Activated naive CD8-positive, alpha-beta T cell treated with anti-CD3 and anti-CD28 coated beads, Interleukin-2, amount 50 U/mL, for 24 hours (primary cell): ENCODE measurements around the gene FAT1.

Experiments
- ATAC-seq: fragments of 150-1000 bp; cut with Tn5 transposase; one replicate; pipeline ENCODE4 v1.10.0; 2021
- DNase-seq: peaks from one replicate; pipeline ENCODE4 v3.0.0; 2021
- H3K27ac Mint-ChIP-seq: one replicate; pipeline ENCODE4 v1.8.0; 2021; ENCODE audit warnings: mild to moderate bottlenecking, mixed read lengths
- H3K27me3 Mint-ChIP-seq: one replicate; pipeline ENCODE4 v1.8.0; 2021; ENCODE audit warnings: mixed read lengths
- H3K36me3 Mint-ChIP-seq: one replicate; pipeline ENCODE4 v1.8.0; 2021; ENCODE audit warnings: low read depth, mixed read lengths
- H3K4me1 Mint-ChIP-seq: one replicate; pipeline ENCODE4 v1.8.0; 2021; ENCODE audit warnings: mixed read lengths
- H3K4me3 Mint-ChIP-seq: one replicate; pipeline ENCODE4 v1.8.0; 2021; ENCODE audit warnings: mild to moderate bottlenecking, moderate library complexity, mixed read lengths
- H3K9me3 Mint-ChIP-seq: one replicate; pipeline ENCODE4 v1.8.0; 2021; ENCODE audit warnings: mixed read lengths

Gene FAT1

GRCh38 chr4:186736466-186736865 is 12.8 kb upstream of the FAT1 start:
- DNase-seq = no peak
- H3K27me3 Mint-ChIP-seq = no peaks in the 10 kb centered on the region
- H3K36me3 Mint-ChIP-seq = no peaks in the 10 kb centered on the region
- no peak overlapping the region for H3K27ac Mint-ChIP-seq
- no peaks in the 10 kb centered on the region for H3K4me1 Mint-ChIP-seq
- H3K9me3 Mint-ChIP-seq = peaks cover 16% of the 10 kb centered on the region
- ATAC-seq = no peak
- H3K4me3 Mint-ChIP-seq = no peak overlapping the region

GRCh38 chr4:186734251-186734650 is 10.6 kb upstream of the FAT1 start:
- no peaks in the 10 kb centered on the region for H3K4me1 Mint-ChIP-seq
- no peaks in the 10 kb centered on the region for H3K36me3 Mint-ChIP-seq
- H3K27ac Mint-ChIP-seq = no peak overlapping the region
- ATAC-seq (no peak), DNase-seq (no peak)
- H3K27me3 Mint-ChIP-seq = no peaks in the 10 kb centered on the region
- H3K9me3 Mint-ChIP-seq = peaks cover 12% of the 10 kb centered on the region
- H3K4me3 Mint-ChIP-seq = no peak overlapping the region

GRCh38 chr4:186733778-186734177 is 10.1 kb upstream of the FAT1 start:
- peaks cover 3% of the 10 kb centered on the region for H3K27me3 Mint-ChIP-seq
- H3K27ac Mint-ChIP-seq = no peak overlapping the region
- peaks cover 12% of the 10 kb centered on the region for H3K9me3 Mint-ChIP-seq
- no peaks in the 10 kb centered on the region for H3K36me3 Mint-ChIP-seq
- H3K4me3 Mint-ChIP-seq = no peak overlapping the region
- no peaks in the 10 kb centered on the region for H3K4me1 Mint-ChIP-seq
- no peak for DNase-seq
- no peak for ATAC-seq

- DNase-seq (no peak), ATAC-seq (no peak)
- Mint-ChIP-seq H3K36me3 (no peaks in the 10 kb centered on the region), H3K4me3 (no peak overlapping the region), H3K27ac (no peak overlapping the region), H3K27me3 (peaks cover 25% of the 10 kb centered on the region), H3K4me1 (peaks cover 8% of the 10 kb centered on the region), H3K9me3 (peaks cover 5% of the 10 kb centered on the region)
Measured at GRCh38 chr4:186730621-186731020, 7.0 kb upstream of the FAT1 start.

- H3K4me1 Mint-ChIP-seq = peaks cover 9% of the 10 kb centered on the region
Measured at GRCh38 chr4:186729856-186730255, 6.2 kb upstream of the FAT1 start.

GRCh38 chr4:186728631-186729271 is 5.1 kb upstream of the FAT1 start:
- H3K4me1 Mint-ChIP-seq = peaks cover 11% of the 10 kb centered on the region
- peaks cover 5% of the 10 kb centered on the region for H3K9me3 Mint-ChIP-seq
- DNase-seq = no peak
- no peak for ATAC-seq
- no peak overlapping the region for H3K27ac Mint-ChIP-seq
- H3K36me3 Mint-ChIP-seq = no peaks in the 10 kb centered on the region
- H3K27me3 Mint-ChIP-seq = peaks cover 36% of the 10 kb centered on the region
- H3K4me3 Mint-ChIP-seq = no peak overlapping the region

More at GRCh38 chr4:186729856-186730255, 6.2 kb upstream of the FAT1 start:
- Mint-ChIP-seq H3K9me3 (peaks cover 5% of the 10 kb centered on the region), H3K4me3 (no peak overlapping the region), H3K27me3 (peaks cover 33% of the 10 kb centered on the region), H3K27ac (no peak overlapping the region), H3K36me3 (no peaks in the 10 kb centered on the region)
- ATAC-seq = no peak
- no peak for DNase-seq

GRCh38 chr4:186727977-186728519 is 4.4 kb upstream of the FAT1 start:
- H3K36me3 Mint-ChIP-seq = no peaks in the 10 kb centered on the region
- no peak for ATAC-seq
- peaks cover 36% of the 10 kb centered on the region for H3K27me3 Mint-ChIP-seq
- H3K27ac Mint-ChIP-seq = no peak overlapping the region
- H3K4me1 Mint-ChIP-seq = peaks cover 11% of the 10 kb centered on the region
- H3K9me3 Mint-ChIP-seq = peaks cover 5% of the 10 kb centered on the region
- DNase-seq = no peak
- no peak overlapping the region for H3K4me3 Mint-ChIP-seq

GRCh38 chr4:186727169-186727976 is 3.7 kb upstream of the FAT1 start:
- Mint-ChIP-seq H3K36me3 (no peaks in the 10 kb centered on the region), H3K9me3 (peaks cover under 1% of the 10 kb centered on the region), H3K4me1 (peaks cover 15% of the 10 kb centered on the region), H3K27ac (no peak overlapping the region), H3K4me3 (peak overlapping the region; percentile 24), H3K27me3 (peaks cover 43% of the 10 kb centered on the region)
- DNase-seq (no peak), ATAC-seq (no peak)

GRCh38 chr4:186726426-186727168 is 2.9 kb upstream of the FAT1 start:
- ATAC-seq = no peak
- Mint-ChIP-seq H3K27ac (no peak overlapping the region), H3K9me3 (no peaks in the 10 kb centered on the region), H3K36me3 (no peaks in the 10 kb centered on the region), H3K4me3 (peak overlapping the region; percentile 24), H3K4me1 (peaks cover 15% of the 10 kb centered on the region), H3K27me3 (peaks cover 49% of the 10 kb centered on the region)
- no peak for DNase-seq

GRCh38 chr4:186725469-186726425 is 2.1 kb upstream of the FAT1 start:
- DNase-seq = peak; percentile 16
- H3K9me3 Mint-ChIP-seq = no peaks in the 10 kb centered on the region

GRCh38 chr4:186724864-186725468 is 1.3 kb upstream of the FAT1 start:
- peaks cover 54% of the 10 kb centered on the region for H3K27me3 Mint-ChIP-seq
- peaks cover 15% of the 10 kb centered on the region for H3K4me1 Mint-ChIP-seq
- H3K36me3 Mint-ChIP-seq = no peaks in the 10 kb centered on the region
- no peak overlapping the region for H3K4me3 Mint-ChIP-seq
- no peaks in the 10 kb centered on the region for H3K9me3 Mint-ChIP-seq
- no peak overlapping the region for H3K27ac Mint-ChIP-seq
- ATAC-seq (no peak), DNase-seq (no peak)

More at GRCh38 chr4:186725469-186726425, 2.1 kb upstream of the FAT1 start:
- no peak for ATAC-seq
- Mint-ChIP-seq H3K4me1 (peaks cover 15% of the 10 kb centered on the region), H3K4me3 (peak overlapping the region; percentile 24), H3K27ac (peak overlapping the region; percentile 49), H3K27me3 (peaks cover 54% of the 10 kb centered on the region), H3K36me3 (no peaks in the 10 kb centered on the region)

- DNase-seq = no peak
- H3K4me3 Mint-ChIP-seq = no peak overlapping the region
Measured at GRCh38 chr4:186724058-186724863, 605 bp upstream of the FAT1 start.

More at GRCh38 chr4:186724058-186724863, 605 bp upstream of the FAT1 start:
- ATAC-seq = no peak
- H3K27ac Mint-ChIP-seq = no peak overlapping the region
- H3K36me3 Mint-ChIP-seq = no peaks in the 10 kb centered on the region
- peaks cover 54% of the 10 kb centered on the region for H3K27me3 Mint-ChIP-seq
- no peaks in the 10 kb centered on the region for H3K9me3 Mint-ChIP-seq
- H3K4me1 Mint-ChIP-seq = peaks cover 15% of the 10 kb centered on the region
